Subcutaneous adipose tissue (tissue), 4 donors: ENCODE data around the gene ATP2C2. TPM values are rescaled to one million over a fixed set of nuclear protein-coding genes. Genes with fewer than 3 reads are reported as not detected.

Source experiments
- total RNA-seq, 4 donors: library from RNA; depleted of rRNA; stranded (reverse); fragments of >200 nt; gene quantifications; one replicate each; pipeline ENCODE4 v1.1.0, GENCODE V29; 2016
- TF ChIP-seq, protein P1 (sequence below): fragments of 450-650 bp; IDR thresholded peaks from one replicate; pipeline ENCODE4 v1.5.1; 2016; ENCODE audit warnings: low read depth, mild to moderate bottlenecking, control low read depth, antibody characterized with exemption, moderate library complexity

ATP2C2 gene, protein sequence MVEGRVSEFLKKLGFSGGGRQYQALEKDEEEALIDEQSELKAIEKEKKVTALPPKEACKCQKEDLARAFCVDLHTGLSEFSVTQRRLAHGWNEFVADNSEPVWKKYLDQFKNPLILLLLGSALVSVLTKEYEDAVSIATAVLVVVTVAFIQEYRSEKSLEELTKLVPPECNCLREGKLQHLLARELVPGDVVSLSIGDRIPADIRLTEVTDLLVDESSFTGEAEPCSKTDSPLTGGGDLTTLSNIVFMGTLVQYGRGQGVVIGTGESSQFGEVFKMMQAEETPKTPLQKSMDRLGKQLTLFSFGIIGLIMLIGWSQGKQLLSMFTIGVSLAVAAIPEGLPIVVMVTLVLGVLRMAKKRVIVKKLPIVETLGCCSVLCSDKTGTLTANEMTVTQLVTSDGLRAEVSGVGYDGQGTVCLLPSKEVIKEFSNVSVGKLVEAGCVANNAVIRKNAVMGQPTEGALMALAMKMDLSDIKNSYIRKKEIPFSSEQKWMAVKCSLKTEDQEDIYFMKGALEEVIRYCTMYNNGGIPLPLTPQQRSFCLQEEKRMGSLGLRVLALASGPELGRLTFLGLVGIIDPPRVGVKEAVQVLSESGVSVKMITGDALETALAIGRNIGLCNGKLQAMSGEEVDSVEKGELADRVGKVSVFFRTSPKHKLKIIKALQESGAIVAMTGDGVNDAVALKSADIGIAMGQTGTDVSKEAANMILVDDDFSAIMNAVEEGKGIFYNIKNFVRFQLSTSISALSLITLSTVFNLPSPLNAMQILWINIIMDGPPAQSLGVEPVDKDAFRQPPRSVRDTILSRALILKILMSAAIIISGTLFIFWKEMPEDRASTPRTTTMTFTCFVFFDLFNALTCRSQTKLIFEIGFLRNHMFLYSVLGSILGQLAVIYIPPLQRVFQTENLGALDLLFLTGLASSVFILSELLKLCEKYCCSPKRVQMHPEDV
- total RNA-seq, result not detected

GRCh38 chr16:84368308-84368996, at the start of gene ATP2C2:
Gene ATP2C2, plus strand, starts transcription at chr16:84368538. Its CDS starts 78 bp downstream, at chr16:84368616.
- TF ChIP-seq, protein P1, sequence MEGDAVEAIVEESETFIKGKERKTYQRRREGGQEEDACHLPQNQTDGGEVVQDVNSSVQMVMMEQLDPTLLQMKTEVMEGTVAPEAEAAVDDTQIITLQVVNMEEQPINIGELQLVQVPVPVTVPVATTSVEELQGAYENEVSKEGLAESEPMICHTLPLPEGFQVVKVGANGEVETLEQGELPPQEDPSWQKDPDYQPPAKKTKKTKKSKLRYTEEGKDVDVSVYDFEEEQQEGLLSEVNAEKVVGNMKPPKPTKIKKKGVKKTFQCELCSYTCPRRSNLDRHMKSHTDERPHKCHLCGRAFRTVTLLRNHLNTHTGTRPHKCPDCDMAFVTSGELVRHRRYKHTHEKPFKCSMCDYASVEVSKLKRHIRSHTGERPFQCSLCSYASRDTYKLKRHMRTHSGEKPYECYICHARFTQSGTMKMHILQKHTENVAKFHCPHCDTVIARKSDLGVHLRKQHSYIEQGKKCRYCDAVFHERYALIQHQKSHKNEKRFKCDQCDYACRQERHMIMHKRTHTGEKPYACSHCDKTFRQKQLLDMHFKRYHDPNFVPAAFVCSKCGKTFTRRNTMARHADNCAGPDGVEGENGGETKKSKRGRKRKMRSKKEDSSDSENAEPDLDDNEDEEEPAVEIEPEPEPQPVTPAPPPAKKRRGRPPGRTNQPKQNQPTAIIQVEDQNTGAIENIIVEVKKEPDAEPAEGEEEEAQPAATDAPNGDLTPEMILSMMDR, result no peak

DNA sequence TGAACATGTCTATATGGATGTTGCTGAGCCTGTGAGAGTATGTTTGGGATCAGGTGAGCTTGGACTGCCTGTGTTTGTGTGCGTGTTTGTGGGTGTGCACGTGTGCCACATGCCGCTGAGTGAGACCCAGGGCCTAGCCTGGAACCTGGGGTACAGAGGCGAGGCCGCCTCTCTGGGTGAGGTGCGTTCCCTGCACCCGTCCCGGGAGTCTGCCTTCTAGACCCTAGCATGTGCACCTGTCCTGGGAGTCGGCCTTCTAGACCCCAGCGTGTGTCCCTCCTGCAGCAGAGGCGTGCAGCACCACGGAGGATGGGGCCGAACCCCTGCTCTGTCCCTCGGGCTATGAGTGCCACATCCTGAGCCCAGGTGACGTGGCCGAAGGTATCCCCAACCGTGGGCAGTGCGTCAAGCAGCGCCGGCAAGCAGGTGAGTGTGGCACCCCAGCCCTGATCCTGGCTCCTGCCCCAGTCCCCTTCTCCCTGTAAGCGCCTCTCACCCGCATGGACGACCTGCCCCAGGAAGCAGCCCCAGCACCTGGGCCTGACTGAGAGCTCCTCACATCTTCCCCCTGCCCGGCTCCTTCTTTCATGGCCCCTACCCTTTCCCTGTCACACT, 49.1 kb upstream of the ATP2C2 start:
- TF ChIP-seq, protein P1, result no peak

- TF ChIP-seq, protein P1, result no peak
Measured at GRCh38 chr16:84320511-84320910, 47.8 kb upstream of the ATP2C2 start.

- TF ChIP-seq, protein P1, result no peak
Measured at GRCh38 chr16:84321932-84322331, 46.4 kb upstream of the ATP2C2 start.

DNA sequence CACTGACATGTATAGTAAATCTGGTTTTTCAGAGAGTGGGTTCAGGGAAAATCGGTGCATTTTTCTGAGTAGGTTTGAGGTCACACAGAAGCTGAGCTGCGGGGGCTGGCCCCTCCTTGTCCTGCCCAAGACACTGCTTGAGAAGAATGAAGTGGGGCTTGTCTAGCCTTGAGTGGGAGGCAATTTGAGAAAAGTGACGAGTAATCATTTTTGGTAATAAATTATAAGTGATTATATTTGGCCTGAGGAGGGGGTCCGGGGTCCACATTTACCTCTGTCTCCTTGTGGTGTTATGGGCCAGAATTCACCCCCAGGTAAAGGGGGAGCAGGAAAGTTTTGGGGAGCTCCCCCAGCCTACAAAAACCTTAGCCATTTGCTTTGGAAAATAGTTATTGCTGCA, 45.6 kb upstream of the ATP2C2 start:
- TF ChIP-seq, protein P1, result no peak

GRCh38 chr16:84323606-84324005, 44.7 kb upstream of the ATP2C2 start:
- TF ChIP-seq, protein P1, result no peak
